ENCODE measurements around the gene SSTR4.

- TF ChIP-seq ZNF75A (CRISPR knock-in tag; IDR thresholded peaks at IDR 0.05): no peak
- TF ChIP-seq NFE2L1 (tag; IDR thresholded peaks at IDR 0.05; ENCODE audit: borderline replicate concordance, low read depth): no peak
- TF ChIP-seq CCAR2 (IDR thresholded peaks at IDR 0.05; ENCODE audit: low read depth, low read length): no peak
- TF ChIP-seq ZNF274 (IDR thresholded peaks at IDR 0.05; ENCODE audit: borderline replicate concordance, low read depth, low read length): no peak
- no peak for TF ChIP-seq POLR2A (conservative IDR thresholded peaks at IDR 0.05)
- TF ChIP-seq POLR2AphosphoS5 (IDR thresholded peaks at IDR 0.05; ENCODE audit: control insufficient read depth, insufficient read depth, low read depth, low read length): no peak
- TF ChIP-seq RCOR1 (IDR thresholded peaks at IDR 0.05; ENCODE audit: borderline replicate concordance in 1 of 2, low read depth in 2 of 2, low read length in 2 of 2): no peak
- no peak for TF ChIP-seq SRSF9 (IDR thresholded peaks at IDR 0.05; ENCODE audit: borderline replicate concordance, low read depth, low read length)
These were observed 12.7 kb downstream of the SSTR4 start for GRCh38 chr20:23047738-23048214.
